Measurements from ENCODE around the gene YPEL3. TPM values are rescaled to one million over a fixed set of nuclear protein-coding genes. Genes with fewer than 3 reads are reported as not detected.

Gene YPEL3
- total RNA-seq, 4 donors from 2014 or later, result 138 to 197 (median 195) TPM

Other genes with a start within 250 kb of the YPEL3 start
- 100 to 1,000 TPM in 1 of 4 donors, 10 to 100 TPM in 3; 68.7 to 112 (median 96.7) TPM for gene CDIPT, start 233.0 kb downstream of the YPEL3 start, total RNA-seq
- gene SEZ6L2, start 196.7 kb downstream of the YPEL3 start, total RNA-seq, result 1 to 10 TPM in 3 of 4 donors, under 1 TPM in 1; 0.98 to 2.9 (median 1.2) TPM
- gene ASPHD1, start 195.7 kb downstream of the YPEL3 start, total RNA-seq, result under 1 TPM in 1 of 4 donors, not detected in 3; 0.34 TPM
- gene KCTD13, start 170.0 kb downstream of the YPEL3 start, total RNA-seq, result 10 to 100 TPM; 20.3 to 43.9 (median 32.0) TPM
- gene TMEM219, start 134.1 kb downstream of the YPEL3 start, total RNA-seq, result 100 to 1,000 TPM in 3 of 4 donors, 10 to 100 TPM in 1; 78.0 to 109 (median 106) TPM
- 10 to 100 TPM; 29.1 to 54.4 (median 39.1) TPM for gene TAOK2, start 122.3 kb downstream of the YPEL3 start, total RNA-seq
- 10 to 100 TPM; 14.6 to 29.3 (median 21.7) TPM for gene HIRIP3, start 100.6 kb downstream of the YPEL3 start, total RNA-seq
- gene INO80E, start 100.0 kb downstream of the YPEL3 start, total RNA-seq, result 10 to 100 TPM; 48.2 to 58.7 (median 51.0) TPM
- under 1 TPM in 1 of 4 donors, not detected in 3; 0.42 TPM for gene DOC2A, start 85.2 kb downstream of the YPEL3 start, total RNA-seq
- gene C16orf92, start 73.0 kb downstream of the YPEL3 start, total RNA-seq, result not detected
- 1 to 10 TPM in 1 of 4 donors, under 1 TPM in 1, not detected in 2; 0.81 to 1.4 TPM for gene TLCD3B, start 64.9 kb downstream of the YPEL3 start, total RNA-seq
- 100 to 1,000 TPM; 794 to 967 (median 870) TPM for gene ALDOA, start 30.5 kb downstream of the YPEL3 start, total RNA-seq
- 10 to 100 TPM; 52.0 to 66.0 (median 61.2) TPM for gene PPP4C, start 20.2 kb downstream of the YPEL3 start, total RNA-seq
- gene TBX6, start 4.3 kb downstream of the YPEL3 start, total RNA-seq, result 1 to 10 TPM; 2.7 to 7.6 (median 4.7) TPM
- gene GDPD3, start 17.3 kb upstream of the YPEL3 start, total RNA-seq, result 10 to 100 TPM in 3 of 4 donors, 1 to 10 TPM in 1; 8.7 to 40.0 (median 12.5) TPM
- gene MAPK3, start 27.0 kb upstream of the YPEL3 start, total RNA-seq, result 10 to 100 TPM; 34.1 to 62.4 (median 60.1) TPM
- gene CORO1A, start 87.4 kb upstream of the YPEL3 start, total RNA-seq, result 10 to 100 TPM; 14.5 to 25.3 (median 19.3) TPM
- 100 to 1,000 TPM in 3 of 4 donors, 10 to 100 TPM in 1; 72.7 to 434 (median 197) TPM for gene BOLA2B, start 97.5 kb upstream of the YPEL3 start, total RNA-seq
- gene SLX1A, start 97.7 kb upstream of the YPEL3 start, total RNA-seq, result 10 to 100 TPM; 27.3 to 56.2 (median 44.9) TPM
- gene SULT1A3, start 103.0 kb upstream of the YPEL3 start, total RNA-seq, result 10 to 100 TPM in 1 of 4 donors, 1 to 10 TPM in 2, not detected in 1; 4.8 to 24.6 (median 7.8) TPM
- 10 to 100 TPM in 1 of 4 donors, 1 to 10 TPM in 3; 2.5 to 12.8 (median 4.7) TPM for gene NPIPB13, start 152.3 kb upstream of the YPEL3 start, total RNA-seq

Measured in suprapubic skin (tissue), 4 donors.